Nephron (organoid): ENCODE results near the gene ZDHHC19.

Source experiments
- H3K27ac Mint-ChIP-seq, 3 experiments: 2 replicates each; pipeline ENCODE4 v1.8.0; 2020; ENCODE audit warnings: mixed read lengths in 3 of 3, mild to moderate bottlenecking in 2 of 3, moderate library complexity in 1 of 3
- H3K27me3 Mint-ChIP-seq: 2 replicates; pipeline ENCODE4 v1.8.0; 2021; ENCODE audit warnings: low read depth, mild to moderate bottlenecking, moderate library complexity, mixed read lengths
- H3K36me3 Mint-ChIP-seq: 2 replicates; pipeline ENCODE4 v1.8.0; 2020; ENCODE audit warnings: low read depth, mixed read lengths
- H3K4me1 Mint-ChIP-seq: 2 replicates; pipeline ENCODE4 v1.8.0; 2020; ENCODE audit warnings: mixed read lengths
- H3K4me3 Mint-ChIP-seq, 3 experiments: 2 replicates each; pipeline ENCODE4 v1.8.0; 2020; ENCODE audit warnings: mild to moderate bottlenecking in 3 of 3, mixed read lengths in 3 of 3, moderate library complexity in 2 of 3
- H3K9me3 Mint-ChIP-seq: 2 replicates; pipeline ENCODE4 v1.8.0; 2020; ENCODE audit warnings: mixed read lengths
- CTCF ChIP-seq, 3 experiments: fragments of 200-600 bp; sonication (generic); IDR thresholded peaks; one replicate each; pipeline ENCODE4 v1.5.0; 2021; ENCODE audit warnings: antibody characterized with exemption in 3 of 3; ENCODE audit not compliant: unreplicated experiment in 3 of 3

ZDHHC19 gene

GRCh38 chr3:196227121-196227561, 15.9 kb upstream of the ZDHHC19 start:
- Mint-ChIP-seq H3K27me3 (peaks cover 4% of the 10 kb centered on the region), H3K9me3 (no peaks in the 10 kb centered on the region), H3K4me1 (peaks cover 9% of the 10 kb centered on the region), H3K36me3 (no peaks in the 10 kb centered on the region), H3K4me3 (peak overlapping the region in 1 of 3 experiments; percentile 4), H3K27ac (peak overlapping the region in 2 of 3 experiments; percentile 37 to 95)
- TF ChIP-seq CTCF (IDR thresholded peaks at IDR 0.05; ENCODE audit: unreplicated experiment in 3 of 3): no peak

- no peak overlapping the region for H3K27ac Mint-ChIP-seq
Observed at GRCh38 chr3:196225763-196226364, 14.7 kb upstream of the ZDHHC19 start.

GRCh38 chr3:196225086-196225485, 13.9 kb upstream of the ZDHHC19 start:
- Mint-ChIP-seq H3K4me1 (peaks cover 9% of the 10 kb centered on the region), H3K27me3 (peaks cover 4% of the 10 kb centered on the region), H3K36me3 (no peaks in the 10 kb centered on the region), H3K9me3 (no peaks in the 10 kb centered on the region), H3K4me3 (no peak overlapping the region), H3K27ac (no peak overlapping the region)
- TF ChIP-seq CTCF (IDR thresholded peaks at IDR 0.05; ENCODE audit: unreplicated experiment in 3 of 3): no peak

More at GRCh38 chr3:196225763-196226364, 14.7 kb upstream of the ZDHHC19 start:
- Mint-ChIP-seq H3K27me3 (peaks cover 4% of the 10 kb centered on the region), H3K9me3 (no peaks in the 10 kb centered on the region), H3K4me1 (peaks cover 9% of the 10 kb centered on the region), H3K4me3 (no peak overlapping the region), H3K36me3 (no peaks in the 10 kb centered on the region)
- no peak for TF ChIP-seq CTCF (IDR thresholded peaks at IDR 0.05; ENCODE audit: unreplicated experiment in 3 of 3)

- no peak overlapping the region for H3K4me3 Mint-ChIP-seq
- peak overlapping the region in 1 of 3 experiments; percentile 72 for H3K27ac Mint-ChIP-seq
- no peaks in the 10 kb centered on the region for H3K36me3 Mint-ChIP-seq
- H3K9me3 Mint-ChIP-seq: no peaks in the 10 kb centered on the region
- no peak for TF ChIP-seq CTCF (IDR thresholded peaks at IDR 0.05; ENCODE audit: unreplicated experiment in 3 of 3)
- peaks cover 18% of the 10 kb centered on the region for H3K4me1 Mint-ChIP-seq
- peaks cover 4% of the 10 kb centered on the region for H3K27me3 Mint-ChIP-seq
Observed at GRCh38 chr3:196222876-196223595, 11.8 kb upstream of the ZDHHC19 start.

- no peak for TF ChIP-seq CTCF (IDR thresholded peaks at IDR 0.05; ENCODE audit: unreplicated experiment in 3 of 3)
- no peaks in the 10 kb centered on the region for H3K9me3 Mint-ChIP-seq
Observed at GRCh38 chr3:196220991-196221390, 9.8 kb upstream of the ZDHHC19 start.

More at GRCh38 chr3:196220991-196221390, 9.8 kb upstream of the ZDHHC19 start:
- Mint-ChIP-seq H3K36me3 (no peaks in the 10 kb centered on the region), H3K4me1 (peaks cover 13% of the 10 kb centered on the region), H3K27ac (no peak overlapping the region), H3K27me3 (peaks cover under 1% of the 10 kb centered on the region), H3K4me3 (no peak overlapping the region)
